ENCODE measurements around the gene BZW2.

The BZW2 gene

GRCh38 chr7:16739863-16740622 is 94.1 kb downstream of the BZW2 start:
- no peak for TF ChIP-seq CTCF (IDR thresholded peaks at IDR 0.05)
- H3K4me2 ChIP-seq (ENCODE audit: low read length), result no peak overlapping the region
- no peak overlapping the region for H3K27ac ChIP-seq
- no peak overlapping the region for H3K4me3 ChIP-seq (ENCODE audit: low read depth, low read length)
- H3K9me3 ChIP-seq (ENCODE audit: control insufficient read depth, low read length), result no peaks in the 10 kb centered on the region
- no peaks in the 10 kb centered on the region for H3K27me3 ChIP-seq (ENCODE audit: control insufficient read depth, insufficient read depth, low read length)
- H3K79me2 ChIP-seq, result no peaks in the 10 kb centered on the region
- H2AFZ ChIP-seq, result peak overlapping the region; percentile 51
- H3K36me3 ChIP-seq (ENCODE audit: control insufficient read depth, insufficient read depth, low read length), result no peaks in the 10 kb centered on the region
- no peak overlapping the region for H3K9ac ChIP-seq
- peaks cover 7% of the 10 kb centered on the region for H3K4me1 ChIP-seq

GRCh38 chr7:16740623-16740953 is 94.6 kb downstream of the BZW2 start:
- H3K9ac ChIP-seq, result no peak overlapping the region
- H2AFZ ChIP-seq, result peak overlapping the region; percentile 51
- no peak overlapping the region for H3K4me3 ChIP-seq (ENCODE audit: low read depth, low read length)
- H3K36me3 ChIP-seq (ENCODE audit: control insufficient read depth, insufficient read depth, low read length), result no peaks in the 10 kb centered on the region
- peaks cover 7% of the 10 kb centered on the region for H3K4me1 ChIP-seq
- H3K9me3 ChIP-seq (ENCODE audit: control insufficient read depth, low read length), result no peaks in the 10 kb centered on the region
- no peak for TF ChIP-seq CTCF (IDR thresholded peaks at IDR 0.05)
- H3K27ac ChIP-seq, result no peak overlapping the region
- no peaks in the 10 kb centered on the region for H3K79me2 ChIP-seq
- H3K4me2 ChIP-seq (ENCODE audit: low read length), result no peak overlapping the region
- H3K27me3 ChIP-seq (ENCODE audit: control insufficient read depth, insufficient read depth, low read length), result no peaks in the 10 kb centered on the region

- Histone ChIP-seq H3K79me2 (no peaks in the 10 kb centered on the region), H3K4me1 (peaks cover 7% of the 10 kb centered on the region), H3K36me3 (ENCODE audit: control insufficient read depth, insufficient read depth, low read length) (no peaks in the 10 kb centered on the region), H3K9me3 (ENCODE audit: control insufficient read depth, low read length) (no peaks in the 10 kb centered on the region), H3K27me3 (ENCODE audit: control insufficient read depth, insufficient read depth, low read length) (no peaks in the 10 kb centered on the region), H3K9ac (no peak overlapping the region), H3K4me2 (ENCODE audit: low read length) (no peak overlapping the region), H3K27ac (no peak overlapping the region), H3K4me3 (ENCODE audit: low read depth, low read length) (no peak overlapping the region), H2AFZ (no peak overlapping the region)
- TF ChIP-seq CTCF (IDR thresholded peaks at IDR 0.05), result no peak
Measured at GRCh38 chr7:16740996-16741395, 95.0 kb downstream of the BZW2 start.

- no peak overlapping the region for H2AFZ ChIP-seq
- no peak for TF ChIP-seq CTCF (IDR thresholded peaks at IDR 0.05)
- no peaks in the 10 kb centered on the region for H3K27me3 ChIP-seq (ENCODE audit: control insufficient read depth, insufficient read depth, low read length)
- no peak overlapping the region for H3K9ac ChIP-seq
- H3K79me2 ChIP-seq, result no peaks in the 10 kb centered on the region
- H3K36me3 ChIP-seq (ENCODE audit: control insufficient read depth, insufficient read depth, low read length), result no peaks in the 10 kb centered on the region
- no peak overlapping the region for H3K4me2 ChIP-seq (ENCODE audit: low read length)
- H3K4me3 ChIP-seq (ENCODE audit: low read depth, low read length), result no peak overlapping the region
- no peaks in the 10 kb centered on the region for H3K9me3 ChIP-seq (ENCODE audit: control insufficient read depth, low read length)
- peaks cover 4% of the 10 kb centered on the region for H3K4me1 ChIP-seq
- no peak overlapping the region for H3K27ac ChIP-seq
Measured at GRCh38 chr7:16741676-16742075, 95.7 kb downstream of the BZW2 start.

GRCh38 chr7:16742547-16742946 is 96.6 kb downstream of the BZW2 start:
- H3K9me3 ChIP-seq (ENCODE audit: control insufficient read depth, low read length), result no peaks in the 10 kb centered on the region
- H3K4me2 ChIP-seq (ENCODE audit: low read length), result no peak overlapping the region
- no peaks in the 10 kb centered on the region for H3K79me2 ChIP-seq
- no peaks in the 10 kb centered on the region for H3K36me3 ChIP-seq (ENCODE audit: control insufficient read depth, insufficient read depth, low read length)
- H3K4me1 ChIP-seq, result no peaks in the 10 kb centered on the region
- no peak overlapping the region for H2AFZ ChIP-seq
- H3K27ac ChIP-seq, result no peak overlapping the region
- no peak overlapping the region for H3K9ac ChIP-seq
- no peaks in the 10 kb centered on the region for H3K27me3 ChIP-seq (ENCODE audit: control insufficient read depth, insufficient read depth, low read length)
- no peak overlapping the region for H3K4me3 ChIP-seq (ENCODE audit: low read depth, low read length)
- TF ChIP-seq CTCF (IDR thresholded peaks at IDR 0.05), result no peak

Measured in parathyroid adenoma (tissue), 2 donors.